Fibroblast of villous mesenchyme (primary cell): Measurements from ENCODE around the gene RTL10. TPM values are rescaled to one million over a fixed set of nuclear protein-coding genes. Genes with fewer than 3 reads are reported as not detected.
A peak's percentile ranks its signal among the peaks of the same experiment; 100 is the strongest.

ENCODE experiments used
- DNase-seq: peaks from one replicate; pipeline ENCODE4 v3.0.0-alpha.2; 2010; ENCODE audit warnings: low read depth
- H3K4me3 ChIP-seq: 2 replicates; pipeline ENCODE4 v1.5.1; 2011; ENCODE audit warnings: low read depth, mild to moderate bottlenecking, low read length
- CTCF ChIP-seq: IDR thresholded peaks from 2 replicates; pipeline ENCODE4 v1.5.1; 2012; ENCODE audit warnings: low read depth, mild to moderate bottlenecking, low read length; ENCODE audit not compliant: insufficient read depth
- total RNA-seq: library from RNA; depleted of rRNA; stranded (reverse); fragments of >200 nt; gene quantifications from 2 replicates; pipeline ENCODE4 v1.2.3, GENCODE V29; 2012

RTL10 gene
- total RNA-seq, 1 donor = 15.1 TPM

GRCh38 chr22:19875061-19875530, 20.4 kb upstream of the RTL10 start:
- TF ChIP-seq CTCF = no peak
- DNase-seq = no peak
- no peak overlapping the region for H3K4me3 ChIP-seq

DNA sequence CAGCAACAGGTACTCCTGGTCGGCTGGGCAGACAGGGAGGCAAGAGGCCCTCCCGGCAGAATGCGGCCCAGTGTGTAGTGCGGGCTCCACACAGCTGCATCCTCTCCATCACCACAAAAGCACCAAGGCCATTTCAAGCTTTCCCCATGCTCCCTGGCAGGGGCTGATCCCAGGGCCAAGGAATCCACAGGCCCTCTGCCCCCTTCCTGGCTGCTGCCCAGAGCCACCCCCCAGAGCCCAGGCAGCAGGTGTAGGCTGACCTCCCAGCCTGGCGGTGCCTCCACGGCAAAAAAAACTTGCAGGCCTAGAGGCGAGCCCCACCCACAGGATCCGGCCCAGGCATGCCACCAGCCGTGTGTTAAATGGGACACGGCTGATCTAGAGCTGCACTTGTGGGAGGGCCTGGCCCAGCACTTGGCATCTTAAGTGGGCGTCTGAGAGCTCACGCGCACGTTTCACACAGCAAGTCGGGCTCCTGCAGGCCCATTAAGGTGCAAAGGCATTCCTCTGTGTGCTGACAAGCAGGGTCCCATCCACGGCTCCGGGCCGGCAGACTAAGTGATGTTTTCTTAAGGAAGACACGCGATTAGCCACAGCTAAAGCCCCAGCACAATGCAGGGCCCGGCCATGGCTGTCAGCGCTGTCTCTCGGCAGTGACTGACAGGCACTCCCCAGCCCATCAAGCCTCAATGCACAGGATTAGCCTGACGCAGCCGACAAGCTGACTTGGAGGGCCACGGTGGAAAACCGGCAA, 19.8 kb upstream of the RTL10 start:
- no peak overlapping the region for H3K4me3 ChIP-seq
- DNase-seq = no peak
- no peak for TF ChIP-seq CTCF

DNA sequence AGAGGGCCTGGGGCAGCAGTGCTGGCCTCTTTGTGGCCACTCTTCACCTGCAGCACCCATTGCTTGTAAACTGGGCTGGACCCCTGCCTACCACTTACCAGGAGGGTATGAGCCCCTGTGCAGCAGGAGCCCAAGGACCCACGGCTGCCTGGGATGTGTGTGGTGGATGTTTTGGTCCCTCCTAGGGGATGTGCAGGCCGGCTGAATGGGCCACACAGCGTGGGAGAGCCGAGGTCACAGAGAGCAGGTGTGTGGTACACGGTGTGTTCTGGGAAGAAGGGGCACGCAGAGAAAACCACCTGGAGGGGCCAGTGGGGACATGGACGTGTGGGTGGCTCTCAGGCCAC, 19.3 kb upstream of the RTL10 start:
- DNase-seq = no peak
- TF ChIP-seq CTCF = no peak

DNA sequence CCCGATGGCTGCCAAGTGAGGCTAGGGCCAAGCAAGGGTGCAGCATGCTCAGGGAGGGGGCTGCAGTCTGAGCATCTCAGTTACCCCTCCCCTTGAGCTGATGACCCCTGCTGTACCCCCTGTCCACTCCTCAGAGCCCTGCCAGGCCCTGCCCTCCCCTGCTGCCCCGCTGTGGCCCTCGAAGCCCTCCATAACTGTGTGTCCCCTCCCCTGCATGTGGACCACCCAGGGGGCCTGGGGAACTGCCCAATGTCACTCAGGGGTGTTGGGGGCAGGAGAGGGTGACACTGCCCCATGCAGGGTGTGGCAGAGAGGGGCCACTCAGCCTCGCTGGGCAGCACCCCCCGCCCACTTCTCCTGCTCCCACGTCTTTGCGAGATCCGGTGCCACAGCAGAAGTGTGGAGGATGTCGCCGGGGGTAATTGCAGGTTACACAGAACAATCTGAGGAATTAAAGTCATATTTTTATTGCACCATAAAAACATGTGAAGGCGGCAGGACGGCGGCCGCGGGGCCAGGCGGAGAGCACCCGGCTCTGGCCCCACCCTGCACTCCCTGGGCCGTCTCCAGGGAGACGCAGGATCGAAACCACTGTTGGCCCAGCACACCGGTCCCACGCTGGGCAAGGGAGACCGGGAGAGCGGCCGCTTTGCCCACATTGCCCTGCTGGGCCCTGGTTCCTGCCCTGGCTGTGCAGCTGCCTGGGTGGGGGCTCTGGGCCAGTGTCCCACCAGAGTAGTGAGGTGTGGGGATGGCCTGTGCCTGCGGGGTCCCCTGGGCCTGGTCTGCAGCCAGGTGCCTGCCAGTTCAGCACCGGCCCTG, 18.7 kb upstream of the RTL10 start:
- H3K4me3 ChIP-seq = no peak overlapping the region
- no peak for TF ChIP-seq CTCF
- DNase-seq = peak; percentile 23

More for the DNA sequence above, 19.3 kb upstream of the RTL10 start:
- H3K4me3 ChIP-seq = no peak overlapping the region

DNA sequence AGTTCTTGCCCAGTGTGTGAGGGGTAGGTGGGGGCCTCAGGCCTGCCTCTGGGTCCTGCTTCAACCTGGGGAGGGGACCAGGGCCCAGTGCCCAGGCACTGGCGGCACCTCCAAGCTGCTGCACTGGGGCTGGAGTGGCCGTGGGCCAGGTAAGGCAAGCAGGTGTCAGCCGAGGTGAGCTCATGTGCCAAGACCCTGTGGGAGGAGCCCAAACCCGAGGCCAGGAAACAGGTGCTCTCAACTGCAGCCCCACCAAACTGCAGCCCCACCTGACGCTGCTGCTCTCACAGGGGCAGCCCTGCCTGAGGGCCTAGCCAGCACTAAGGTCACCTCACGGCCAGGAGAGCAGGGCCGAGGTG, 18.1 kb upstream of the RTL10 start:
- DNase-seq = no peak
- no peak for TF ChIP-seq CTCF
- no peak overlapping the region for H3K4me3 ChIP-seq

DNA sequence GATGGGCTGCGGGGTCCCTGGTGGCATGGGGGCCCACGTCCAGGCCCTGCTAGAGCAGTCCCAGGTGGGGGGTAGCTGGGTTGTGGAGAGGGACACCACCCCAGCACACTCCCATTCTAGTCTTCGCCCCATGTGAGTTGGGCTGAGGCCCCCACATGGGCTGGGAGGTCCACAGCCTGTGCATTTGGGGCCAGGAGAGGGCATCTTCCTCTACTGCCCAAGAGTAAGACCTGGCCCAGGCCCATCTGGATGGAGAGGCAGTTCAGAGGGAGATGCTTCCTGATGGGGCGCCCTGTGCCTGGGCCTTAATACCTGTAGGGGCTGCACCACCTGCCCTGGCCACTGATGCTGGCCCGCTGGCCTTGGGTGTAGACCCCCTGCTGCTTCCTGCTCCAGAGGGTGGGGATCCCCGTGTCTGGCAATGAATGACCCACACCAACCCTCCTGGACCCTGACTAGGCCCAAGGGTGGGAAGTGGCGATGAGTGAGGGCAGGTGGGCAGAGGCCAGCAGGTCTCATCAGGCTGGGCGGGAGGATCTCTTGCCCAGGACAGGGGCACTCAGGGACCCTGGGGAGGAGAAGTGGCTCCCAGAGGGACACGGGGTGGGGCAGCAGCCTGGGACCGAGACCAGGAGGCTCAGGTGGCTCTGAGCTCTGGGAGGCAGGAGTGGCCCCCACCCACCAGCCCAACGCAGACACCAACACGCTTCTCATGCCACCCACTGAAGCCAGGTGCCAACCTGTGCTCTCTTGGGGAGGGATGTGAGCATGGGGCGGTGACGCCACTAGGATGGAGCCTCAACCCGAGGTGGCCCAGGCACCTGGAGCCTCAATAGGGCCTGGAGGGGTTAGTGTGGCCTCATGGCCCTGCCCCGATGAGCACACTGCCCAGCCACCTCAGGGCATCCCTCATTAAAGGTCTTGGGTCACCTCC, 17.4 kb upstream of the RTL10 start:
- no peak for DNase-seq
- no peak for TF ChIP-seq CTCF

More for the DNA sequence above, 17.4 kb upstream of the RTL10 start:
- no peak overlapping the region for H3K4me3 ChIP-seq
